CD4-positive, CD25-positive, alpha-beta regulatory T cell (primary cell): ENCODE data around the gene PRKCA. TPM values are rescaled to one million over a fixed set of nuclear protein-coding genes. Genes with fewer than 3 reads are reported as not detected.

Experiments used
- ATAC-seq, 2 donors: fragments of 150-1000 bp; cut with Tn5 transposase; one replicate each; pipeline ENCODE4 v1.10.0; 2021; ENCODE audit warnings: low read depth in 2 of 2, moderate number of reproducible peaks in 2 of 2, moderate library complexity in 1 of 2
- DNase-seq, 3 donors: peaks; one replicate each; pipeline versions ENCODE4 v3.0.0 to v3.0.0-alpha.2; 2012 to 2022; ENCODE audit warnings: mixed read lengths in 1 of 3
- H3K27ac ChIP-seq: one replicate; pipeline ENCODE4 v1.7.0; 2013; ENCODE audit warnings: mild to moderate bottlenecking, low read length; ENCODE audit not compliant: insufficient read depth, poor library complexity, severe bottlenecking
- H3K27me3 ChIP-seq: one replicate; pipeline ENCODE4 v1.7.0; 2013; ENCODE audit warnings: low read length; ENCODE audit not compliant: control insufficient read depth, insufficient read depth
- H3K36me3 ChIP-seq: one replicate; pipeline ENCODE4 v1.7.0; 2013; ENCODE audit warnings: mild to moderate bottlenecking, low read length, moderate library complexity; ENCODE audit not compliant: control insufficient read depth, insufficient read depth
- H3K4me1 ChIP-seq: 2 replicates; pipeline ENCODE4 v1.7.0; 2013; ENCODE audit warnings: mild to moderate bottlenecking, low read length; ENCODE audit not compliant: insufficient read depth, control insufficient read depth, poor library complexity, severe bottlenecking
- H3K4me3 ChIP-seq: one replicate; pipeline ENCODE4 v1.7.0; 2013; ENCODE audit warnings: low read depth, mild to moderate bottlenecking, low read length, moderate library complexity
- H3K9me3 ChIP-seq, 2 experiments: 1 replicate in 1 of 2; 2 replicates in 1 of 2; pipeline ENCODE4 v1.7.0; 2013; ENCODE audit warnings: low read length in 2 of 2, mild to moderate bottlenecking in 1 of 2, moderate library complexity in 1 of 2; ENCODE audit not compliant: control insufficient read depth in 2 of 2
- H3K27ac Mint-ChIP-seq, 3 donors: one replicate each; pipeline ENCODE4 v1.8.0; 2020 to 2022; ENCODE audit warnings: mild to moderate bottlenecking in 3 of 3, mixed read lengths in 3 of 3, moderate library complexity in 2 of 3
- H3K27me3 Mint-ChIP-seq: one replicate; pipeline ENCODE4 v1.8.0; 2022; ENCODE audit warnings: mild to moderate bottlenecking, mixed read lengths
- H3K36me3 Mint-ChIP-seq: one replicate; pipeline ENCODE4 v1.8.0; 2020; ENCODE audit warnings: mixed read lengths
- H3K4me1 Mint-ChIP-seq, 4 donors: one replicate each; pipeline ENCODE4 v1.8.0; 2020 to 2022; ENCODE audit warnings: mixed read lengths in 4 of 4, mild to moderate bottlenecking in 1 of 4
- H3K4me3 Mint-ChIP-seq, 4 donors: one replicate each; pipeline ENCODE4 v1.8.0; 2020 to 2022; ENCODE audit warnings: mild to moderate bottlenecking in 4 of 4, mixed read lengths in 4 of 4, moderate library complexity in 3 of 4
- H3K9me3 Mint-ChIP-seq, 7 donors: one replicate each; pipeline ENCODE4 v1.8.0; 2020 to 2022; ENCODE audit warnings: mixed read lengths in 7 of 7, mild to moderate bottlenecking in 3 of 7, moderate library complexity in 2 of 7
- polyA plus RNA-seq, 4 donors: library from polyadenylated mRNA; unstranded; fragments of 300-500 nt; fragmentation: Illumina TruSeq; gene quantifications; one replicate each; pipeline ENCODE4 v1.2.3, GENCODE V29; 2021
- total RNA-seq: library from RNA; stranded (reverse); gene quantifications from one replicate; pipeline ENCODE4 v1.2.3, GENCODE V29; 2022

The PRKCA gene
- total and polyA plus RNA-seq, 5 donors from 2014 or later: 0.60 to 84.0 (median 2.0) TPM

DNA sequence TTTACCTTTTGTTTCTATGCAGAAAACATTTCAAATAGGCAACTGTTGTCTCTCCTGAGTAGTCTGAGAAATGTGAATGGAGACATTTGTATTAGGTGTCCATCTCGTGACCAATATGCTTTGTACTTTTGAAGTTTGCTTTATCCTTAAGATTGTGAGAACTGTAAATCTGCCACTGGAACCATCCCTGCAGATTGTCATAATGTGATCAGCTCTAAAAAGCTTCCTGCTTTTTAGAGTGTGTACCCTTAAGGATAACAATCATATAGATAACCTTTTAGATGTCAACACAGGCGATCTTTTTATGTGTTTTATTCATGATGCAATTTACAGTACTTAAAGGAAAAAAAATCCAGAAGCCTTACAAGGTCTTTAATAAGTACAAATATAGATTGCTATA is 63.5 kb downstream of the PRKCA start:
- DNase-seq (no peak), ATAC-seq (no peak)
- no peak overlapping the region for H3K4me3 ChIP-seq
- no peaks in the 10 kb centered on the region for H3K9me3 Mint-ChIP-seq
- H3K27me3 Mint-ChIP-seq: no peaks in the 10 kb centered on the region
- no peaks in the 10 kb centered on the region for H3K9me3 ChIP-seq
- H3K4me3 Mint-ChIP-seq: no peak overlapping the region
- no peaks in the 10 kb centered on the region for H3K27me3 ChIP-seq
- H3K36me3 ChIP-seq: no peaks in the 10 kb centered on the region
- H3K36me3 Mint-ChIP-seq: no peaks in the 10 kb centered on the region
- no peak overlapping the region for H3K27ac ChIP-seq
- peaks cover 17 to 78% (median 46%) of the 10 kb centered on the region in 4 donors for H3K4me1 Mint-ChIP-seq
- H3K4me1 ChIP-seq: peaks cover 8% of the 10 kb centered on the region
- peak overlapping the region in 1 of 3 donors; percentile 30 for H3K27ac Mint-ChIP-seq

DNA sequence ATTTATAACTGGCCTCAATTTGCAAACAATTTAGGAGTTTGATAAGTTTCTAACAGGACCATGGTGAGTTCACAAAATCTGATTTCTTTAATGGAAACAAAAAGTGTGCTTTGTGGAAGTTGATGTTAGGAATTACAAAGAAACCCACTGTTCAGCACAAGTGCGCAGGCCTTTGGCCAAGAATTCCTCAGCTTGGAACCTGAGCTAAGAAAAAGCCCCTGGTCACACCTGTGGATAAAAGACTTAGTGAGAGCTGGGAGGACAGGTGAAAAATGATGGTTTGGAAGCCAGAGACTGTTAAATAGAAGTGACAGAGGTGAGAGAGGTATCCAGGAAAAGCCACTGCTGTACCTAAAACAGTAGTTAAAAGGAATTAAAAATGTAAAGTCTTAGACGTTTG is 64.7 kb downstream of the PRKCA start:
- Mint-ChIP-seq H3K27me3 (no peaks in the 10 kb centered on the region), H3K4me3 (no peak overlapping the region), H3K27ac (peak overlapping the region in 1 of 3 donors; percentile 30), H3K36me3 (no peaks in the 10 kb centered on the region), H3K9me3 (no peaks in the 10 kb centered on the region), H3K4me1 (peaks cover 21 to 83% (median 46%) of the 10 kb centered on the region in 4 donors)
- Histone ChIP-seq H3K4me1 (peaks cover 10% of the 10 kb centered on the region), H3K27me3 (no peaks in the 10 kb centered on the region), H3K27ac (no peak overlapping the region), H3K4me3 (no peak overlapping the region), H3K9me3 (no peaks in the 10 kb centered on the region), H3K36me3 (peaks cover 3% of the 10 kb centered on the region)
- ATAC-seq (no peak), DNase-seq (no peak)

DNA sequence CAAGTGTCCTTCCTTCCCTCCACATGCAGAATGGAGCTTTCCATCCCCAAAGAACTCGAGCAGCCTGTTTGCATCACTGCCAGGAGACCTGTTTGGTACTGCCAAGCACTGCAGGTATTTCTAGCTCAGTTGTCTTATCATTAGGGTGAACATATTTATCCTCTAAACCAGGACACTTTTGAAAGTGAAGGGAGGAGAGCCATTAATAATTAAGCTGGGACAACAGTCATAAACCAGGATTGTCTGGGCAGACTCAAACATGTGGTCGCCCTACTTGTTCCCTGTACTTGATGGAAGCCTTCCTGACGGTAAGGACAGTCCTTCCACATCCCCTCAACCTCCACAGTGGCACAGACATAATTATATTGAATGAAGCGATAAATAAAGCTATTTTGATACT is 67.4 kb downstream of the PRKCA start:
- H3K27ac ChIP-seq: no peak overlapping the region
- Mint-ChIP-seq H3K9me3 (no peaks in the 10 kb centered on the region), H3K36me3 (no peaks in the 10 kb centered on the region), H3K4me1 (peaks cover 25 to 83% (median 47%) of the 10 kb centered on the region in 4 donors), H3K4me3 (no peak overlapping the region), H3K27ac (peak overlapping the region in 2 of 3 donors; percentile 20 to 64), H3K27me3 (no peaks in the 10 kb centered on the region)
- no peak for DNase-seq
- H3K4me1 ChIP-seq: peaks cover 18% of the 10 kb centered on the region
- peaks cover 3% of the 10 kb centered on the region for H3K36me3 ChIP-seq
- no peak for ATAC-seq
- no peaks in the 10 kb centered on the region for H3K9me3 ChIP-seq
- H3K4me3 ChIP-seq: no peak overlapping the region
- no peaks in the 10 kb centered on the region for H3K27me3 ChIP-seq

DNA sequence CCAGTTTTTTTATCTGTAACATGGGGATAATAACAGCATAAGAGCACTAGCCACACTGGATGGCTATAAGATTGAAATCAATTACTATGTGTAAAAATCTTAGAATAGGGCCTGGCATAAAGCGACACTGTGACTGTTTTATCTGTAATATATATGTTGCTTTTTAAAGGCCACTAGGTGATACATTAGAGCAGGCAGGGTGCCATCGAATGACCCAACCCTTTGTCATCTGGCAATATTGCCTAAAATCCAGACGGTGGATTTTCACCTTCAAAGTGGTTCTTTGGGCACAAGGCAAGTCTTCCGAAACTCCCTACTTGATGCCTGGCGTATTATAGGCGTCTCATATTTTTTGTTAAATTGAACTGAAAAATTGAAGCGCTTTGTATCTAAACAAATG is 69.1 kb downstream of the PRKCA start:
- Histone ChIP-seq H3K4me3 (no peak overlapping the region), H3K27me3 (no peaks in the 10 kb centered on the region), H3K9me3 (no peaks in the 10 kb centered on the region), H3K27ac (no peak overlapping the region), H3K4me1 (peaks cover 12% of the 10 kb centered on the region), H3K36me3 (peaks cover 3% of the 10 kb centered on the region)
- ATAC-seq (no peak), DNase-seq (no peak)
- Mint-ChIP-seq H3K9me3 (no peaks in the 10 kb centered on the region), H3K36me3 (no peaks in the 10 kb centered on the region), H3K4me3 (peak overlapping the region in 2 of 4 donors; percentile 13 to 39), H3K27ac (no peak overlapping the region), H3K27me3 (no peaks in the 10 kb centered on the region), H3K4me1 (peaks cover 10 to 79% (median 43%) of the 10 kb centered on the region in 4 donors)

DNA sequence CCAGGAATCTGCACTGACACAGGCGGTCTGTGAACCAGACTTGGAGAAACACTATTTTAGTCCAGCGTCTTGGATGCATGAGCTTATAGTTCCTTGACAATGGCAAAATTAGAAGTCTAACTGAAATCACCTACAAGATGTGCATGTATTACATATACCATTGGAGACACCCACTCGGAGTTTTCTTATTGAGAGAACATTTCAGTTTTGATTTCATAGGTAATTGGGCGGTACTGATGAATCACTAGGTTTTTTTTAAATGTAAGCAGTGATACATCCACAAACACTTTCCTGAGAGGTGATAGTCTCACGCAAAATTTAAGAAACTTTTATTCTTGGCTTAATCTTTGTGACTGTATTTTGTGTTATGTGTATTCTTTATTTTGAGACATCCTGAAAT is 69.8 kb downstream of the PRKCA start:
- Mint-ChIP-seq H3K36me3 (no peaks in the 10 kb centered on the region), H3K4me3 (peak overlapping the region in 1 of 4 donors; percentile 10), H3K4me1 (peaks cover 10 to 73% (median 37%) of the 10 kb centered on the region in 4 donors)

DNA sequence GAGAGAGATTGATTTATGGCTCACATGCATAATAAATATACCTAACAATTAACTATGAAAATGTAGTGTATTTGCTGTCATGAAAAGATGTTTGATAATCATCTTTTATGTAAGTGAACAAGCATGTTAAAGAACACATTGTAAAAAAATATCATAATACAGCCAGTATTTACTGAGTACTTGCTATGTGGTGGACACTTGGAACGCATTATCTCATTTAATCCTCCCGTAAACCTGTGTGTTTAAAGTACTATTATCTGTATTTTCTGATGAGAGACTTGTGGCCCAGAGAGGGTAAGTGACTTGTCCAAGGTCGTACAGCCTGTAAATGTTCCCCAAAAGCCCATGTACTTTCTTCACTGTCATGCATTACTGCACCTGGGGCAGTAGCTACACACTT is 70.7 kb downstream of the PRKCA start:
- peaks cover 12% of the 10 kb centered on the region for H3K4me1 ChIP-seq
- Mint-ChIP-seq H3K4me3 (no peak overlapping the region), H3K27me3 (no peaks in the 10 kb centered on the region), H3K36me3 (no peaks in the 10 kb centered on the region), H3K4me1 (peaks cover 10 to 66% (median 35%) of the 10 kb centered on the region in 4 donors), H3K27ac (peak overlapping the region in 1 of 3 donors; percentile 41), H3K9me3 (no peaks in the 10 kb centered on the region)
- no peaks in the 10 kb centered on the region for H3K9me3 ChIP-seq
- no peak overlapping the region for H3K27ac ChIP-seq
- ATAC-seq (no peak), DNase-seq (no peak)
- H3K36me3 ChIP-seq: peaks cover 3% of the 10 kb centered on the region
- H3K27me3 ChIP-seq: no peaks in the 10 kb centered on the region
- no peak overlapping the region for H3K4me3 ChIP-seq

More for the DNA sequence above, 69.8 kb downstream of the PRKCA start:
- no peak for ATAC-seq
- no peak overlapping the region for H3K4me3 ChIP-seq
- Mint-ChIP-seq H3K9me3 (no peaks in the 10 kb centered on the region), H3K27me3 (no peaks in the 10 kb centered on the region), H3K27ac (peak overlapping the region in 1 of 3 donors; percentile 56)
- peaks cover 3% of the 10 kb centered on the region for H3K36me3 ChIP-seq
- peaks cover 12% of the 10 kb centered on the region for H3K4me1 ChIP-seq
- H3K27me3 ChIP-seq: no peaks in the 10 kb centered on the region
- peak in 1 of 3 donors; percentile 25 for DNase-seq
- no peaks in the 10 kb centered on the region for H3K9me3 ChIP-seq
- no peak overlapping the region for H3K27ac ChIP-seq

DNA sequence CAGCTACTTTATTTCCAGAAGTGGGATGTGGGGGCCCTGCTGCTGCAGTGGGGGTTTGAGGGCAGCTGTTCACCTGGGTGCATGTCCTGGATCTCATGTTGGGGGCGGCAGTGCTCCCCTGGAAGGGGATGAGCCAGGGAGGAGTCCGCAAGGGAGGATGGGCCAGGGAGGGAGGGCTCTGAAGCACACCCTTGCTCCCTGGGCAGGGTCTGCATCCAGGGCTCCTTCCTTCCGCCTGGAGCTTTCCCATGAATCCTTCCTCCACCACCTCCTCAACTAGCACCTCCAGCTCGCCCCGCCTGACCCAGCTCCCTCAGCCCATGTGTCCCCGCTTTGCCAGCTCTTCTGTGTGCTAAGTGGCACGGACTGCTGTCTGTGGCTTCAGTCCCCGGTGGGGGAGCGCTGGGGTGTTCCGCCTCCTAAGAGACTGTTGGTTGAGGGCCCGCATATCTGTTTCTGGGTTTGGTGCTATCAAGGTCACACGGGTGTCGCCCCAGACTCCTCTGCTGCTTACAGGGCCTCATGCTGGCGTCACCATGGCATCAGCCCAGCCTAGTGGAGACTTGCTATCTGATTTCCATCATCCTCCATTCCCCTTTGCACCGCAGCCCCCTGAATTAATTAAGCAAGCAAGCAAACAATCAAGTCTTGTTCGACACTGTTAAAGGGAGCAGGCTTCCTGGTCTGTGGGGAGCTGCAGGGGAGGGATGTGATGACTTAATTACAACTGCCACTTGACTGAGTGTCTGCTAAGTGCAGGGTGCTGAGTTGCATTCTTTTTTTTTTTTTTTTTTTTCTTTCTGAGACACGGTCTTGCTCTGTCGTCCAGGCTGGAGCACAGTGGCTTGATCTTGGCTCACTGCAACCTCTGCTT is 71.8 kb downstream of the PRKCA start:
- no peaks in the 10 kb centered on the region for H3K9me3 ChIP-seq
- H3K4me1 Mint-ChIP-seq: peaks cover 12 to 63% (median 34%) of the 10 kb centered on the region in 4 donors
- peak overlapping the region; percentile 21 to 82 (median 47) for H3K4me3 Mint-ChIP-seq
- H3K36me3 ChIP-seq: peaks cover 3% of the 10 kb centered on the region
- ATAC-seq (peak; percentile 75 to 87), DNase-seq (peak; percentile 23 to 54 (median 36))
- peak overlapping the region; percentile 73 to 90 (median 83) for H3K27ac Mint-ChIP-seq
- no peaks in the 10 kb centered on the region for H3K27me3 ChIP-seq
- H3K27ac ChIP-seq: no peak overlapping the region
- H3K4me3 ChIP-seq: no peak overlapping the region
- no peaks in the 10 kb centered on the region for H3K9me3 Mint-ChIP-seq
- no peaks in the 10 kb centered on the region for H3K27me3 Mint-ChIP-seq
- no peaks in the 10 kb centered on the region for H3K36me3 Mint-ChIP-seq
- H3K4me1 ChIP-seq: peaks cover 12% of the 10 kb centered on the region
